OCI-LY1 (cell line): ENCODE measurements around the gene PVALEF.

Source experiments
- H2AFZ ChIP-seq: fragments of 200-600 bp; sonication (generic), shearing (Covaris generic); 2 replicates; pipeline ENCODE4 v1.6.0; 2014; ENCODE audit warnings: antibody characterized with exemption, mild to moderate bottlenecking, low read length
- H3F3A ChIP-seq: fragments of 200-600 bp; sonication (generic), shearing (Covaris generic); 2 replicates; pipeline ENCODE4 v1.6.0; 2014; ENCODE audit warnings: mild to moderate bottlenecking, antibody characterized with exemption, low read length, moderate library complexity; ENCODE audit not compliant: insufficient read depth
- H3K27ac ChIP-seq: fragments of 200-600 bp; sonication (generic); 2 replicates; pipeline ENCODE4 v1.5.1; 2014; ENCODE audit warnings: low read length, mixed run types, mild to moderate bottlenecking, low read depth; ENCODE audit not compliant: poor library complexity, severe bottlenecking
- H3K27me3 ChIP-seq: fragments of 200-600 bp; sonication (generic); 2 replicates; pipeline ENCODE4 v1.6.0; 2014; ENCODE audit warnings: antibody characterized with exemption, mild to moderate bottlenecking, low read length, moderate library complexity; ENCODE audit not compliant: insufficient read depth
- H3K36me3 ChIP-seq: fragments of 200-600 bp; sonication (generic); 2 replicates; pipeline ENCODE4 v1.6.1; 2014; ENCODE audit warnings: mild to moderate bottlenecking, antibody characterized with exemption, low read length, moderate library complexity, mixed read lengths; ENCODE audit not compliant: insufficient read depth
- H3K4me1 ChIP-seq: fragments of 200-600 bp; sonication (generic); 2 replicates; pipeline ENCODE4 v1.5.1; 2014; ENCODE audit warnings: mild to moderate bottlenecking, low read length, moderate library complexity; ENCODE audit not compliant: insufficient read depth, severe bottlenecking
- H3K4me2 ChIP-seq: fragments of 200-600 bp; sonication (generic), shearing (Covaris generic); 2 replicates; pipeline ENCODE4 v1.6.1; 2014; ENCODE audit warnings: low read length
- H3K4me3 ChIP-seq: fragments of 200-600 bp; sonication (generic); 2 replicates; pipeline ENCODE4 v1.5.1; 2014; ENCODE audit warnings: low read length, low read depth, mild to moderate bottlenecking, mixed read lengths; ENCODE audit not compliant: poor library complexity, severe bottlenecking
- H3K79me2 ChIP-seq: fragments of 200-600 bp; shearing (Covaris generic); 2 replicates; pipeline ENCODE4 v1.6.1; 2016; ENCODE audit warnings: mixed run types, low read length, mixed read lengths; ENCODE audit not compliant: insufficient read depth
- H3K9ac ChIP-seq: fragments of 200-600 bp; sonication (generic), shearing (Covaris generic); 2 replicates; pipeline ENCODE4 v1.6.1; 2014; ENCODE audit warnings: mild to moderate bottlenecking, low read length, mixed read lengths
- H3K9me2 ChIP-seq: fragments of 200-600 bp; sonication (generic), shearing (Covaris generic); 2 replicates; pipeline ENCODE4 v1.6.1; 2014; ENCODE audit warnings: low read depth, mild to moderate bottlenecking, low read length, mixed read lengths
- H3K9me3 ChIP-seq: fragments of 200-600 bp; shearing (Covaris generic); 2 replicates; pipeline ENCODE4 v1.6.1; 2014; ENCODE audit warnings: low read length, mixed read lengths
- H4K20me1 ChIP-seq: fragments of 200-600 bp; sonication (generic), shearing (Covaris generic); 2 replicates; pipeline ENCODE4 v1.6.0; 2016; ENCODE audit warnings: mild to moderate bottlenecking, low read length; ENCODE audit not compliant: insufficient read depth
- CTCF ChIP-seq: fragments of 200-600 bp; sonication (generic), shearing (Covaris generic); IDR thresholded peaks from 2 replicates; pipeline ENCODE4 v1.5.1; 2017; ENCODE audit warnings: mild to moderate bottlenecking, antibody characterized with exemption, low read length, moderate library complexity, mixed read lengths
- EZH2 ChIP-seq: fragments of 200-600 bp; sonication (generic), shearing (Covaris generic); IDR thresholded peaks from 2 replicates; pipeline ENCODE4 v1.8.0; 2017; ENCODE audit warnings: borderline replicate concordance, mixed run types, mild to moderate bottlenecking, antibody characterized with exemption, low read length, moderate library complexity, mixed read lengths

The PVALEF gene

GRCh38 chr17:81147701-81148100 is 17.6 kb upstream of the PVALEF start:
- TF ChIP-seq CTCF (no peak), EZH2 (no peak)
- no peak overlapping the region for H3K9ac ChIP-seq
- no peaks in the 10 kb centered on the region for H3K79me2 ChIP-seq
- no peaks in the 10 kb centered on the region for H3F3A ChIP-seq
- H4K20me1 ChIP-seq: no peaks in the 10 kb centered on the region
- no peaks in the 10 kb centered on the region for H3K36me3 ChIP-seq
- H3K4me1 ChIP-seq: no peaks in the 10 kb centered on the region
- H3K9me2 ChIP-seq: no peaks in the 10 kb centered on the region
- H3K27ac ChIP-seq: no peak overlapping the region
- no peak overlapping the region for H2AFZ ChIP-seq
- H3K9me3 ChIP-seq: no peaks in the 10 kb centered on the region
- H3K4me3 ChIP-seq: no peak overlapping the region
- H3K27me3 ChIP-seq: peaks cover 4% of the 10 kb centered on the region; the same call in 1 of the 2 replicates
- H3K4me2 ChIP-seq: no peak overlapping the region

GRCh38 chr17:81148571-81148970 is 16.7 kb upstream of the PVALEF start:
- H3K36me3 ChIP-seq: no peaks in the 10 kb centered on the region

GRCh38 chr17:81148986-81149533 is 16.2 kb upstream of the PVALEF start:
- Histone ChIP-seq H3K4me2 (no peak overlapping the region), H3K9me3 (no peaks in the 10 kb centered on the region), H3K4me1 (peaks cover 8% of the 10 kb centered on the region), H4K20me1 (no peaks in the 10 kb centered on the region), H2AFZ (no peak overlapping the region), H3K79me2 (no peaks in the 10 kb centered on the region), H3F3A (no peaks in the 10 kb centered on the region), H3K9ac (no peak overlapping the region), H3K27me3 (peaks cover 4% of the 10 kb centered on the region; the same call in 1 of the 2 replicates), H3K27ac (no peak overlapping the region), H3K36me3 (no peaks in the 10 kb centered on the region), H3K9me2 (no peaks in the 10 kb centered on the region), H3K4me3 (no peak overlapping the region)
- TF ChIP-seq CTCF: no peak

More at GRCh38 chr17:81148571-81148970, 16.7 kb upstream of the PVALEF start:
- H3K9me2 ChIP-seq: no peaks in the 10 kb centered on the region
- H3K4me2 ChIP-seq: no peak overlapping the region
- no peaks in the 10 kb centered on the region for H3F3A ChIP-seq
- TF ChIP-seq EZH2: no peak
- no peak overlapping the region for H2AFZ ChIP-seq
- H3K9me3 ChIP-seq: no peaks in the 10 kb centered on the region
- H4K20me1 ChIP-seq: no peaks in the 10 kb centered on the region
- H3K4me1 ChIP-seq: peaks cover 7% of the 10 kb centered on the region
- no peak overlapping the region for H3K27ac ChIP-seq
- H3K4me3 ChIP-seq: no peak overlapping the region
- no peaks in the 10 kb centered on the region for H3K79me2 ChIP-seq
- H3K9ac ChIP-seq: no peak overlapping the region
- peaks cover 4% of the 10 kb centered on the region; the same call in 1 of the 2 replicates for H3K27me3 ChIP-seq
